GM18505 (cell line): ENCODE measurements around the gene LHFPL2.

Experiments
- ATAC-seq: cut with Tn5 transposase; IDR thresholded peaks from one replicate; pipeline ENCODE4 v1.9.1; 2021; ENCODE audit not compliant: unreplicated experiment
- POLR2A ChIP-seq: IDR thresholded peaks from 4 replicates; pipeline ENCODE4 v1.6.1; 2011; ENCODE audit warnings: borderline replicate concordance; ENCODE audit not compliant: insufficient read depth, insufficient read length; ENCODE audit errors: extremely low read depth

Gene LHFPL2

DNA sequence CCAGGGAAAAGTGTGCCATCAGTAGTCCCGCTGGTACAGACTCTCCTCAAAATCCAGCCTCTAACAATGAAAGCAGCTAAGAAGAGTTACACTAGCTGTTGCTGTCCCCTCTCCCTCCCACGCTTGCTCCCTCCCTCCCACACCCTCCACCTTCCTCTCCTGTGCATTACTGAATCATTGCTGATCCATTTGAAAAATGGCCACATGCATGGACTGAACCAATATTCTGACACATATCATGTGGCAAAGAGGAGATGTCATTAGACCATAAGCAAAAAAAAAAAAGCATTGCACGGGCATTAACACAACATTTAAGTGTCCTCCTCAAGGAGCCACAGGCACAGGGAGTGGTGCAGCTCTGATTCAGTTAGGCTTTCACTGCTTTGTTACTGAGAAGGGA is 37.9 kb downstream of the LHFPL2 start:
- TF ChIP-seq POLR2A, result no peak
- no peak for ATAC-seq

- ATAC-seq, result no peak
- no peak for TF ChIP-seq POLR2A
These were observed 38.4 kb downstream of the LHFPL2 start for GRCh38 chr5:78610163-78610583.

- TF ChIP-seq POLR2A, result no peak
- ATAC-seq, result no peak
These were observed 40.7 kb downstream of the LHFPL2 start for GRCh38 chr5:78607864-78608263.

- no peak for TF ChIP-seq POLR2A
- no peak for ATAC-seq
These were observed 42.3 kb downstream of the LHFPL2 start for GRCh38 chr5:78606241-78606640.

GRCh38 chr5:78605611-78606010 is 43.0 kb downstream of the LHFPL2 start:
- ATAC-seq, result no peak
- no peak for TF ChIP-seq POLR2A

- ATAC-seq, result no peak
- no peak for TF ChIP-seq POLR2A
These were observed 43.8 kb downstream of the LHFPL2 start for GRCh38 chr5:78604689-78605285.

GRCh38 chr5:78603636-78604175 is 44.9 kb downstream of the LHFPL2 start:
- TF ChIP-seq POLR2A, result no peak
- no peak for ATAC-seq

GRCh38 chr5:78602400-78602799 is 46.2 kb downstream of the LHFPL2 start:
- no peak for ATAC-seq
- no peak for TF ChIP-seq POLR2A

GRCh38 chr5:78601559-78602314 is 46.8 kb downstream of the LHFPL2 start:
- TF ChIP-seq POLR2A, result no peak
- no peak for ATAC-seq

- no peak for TF ChIP-seq POLR2A
- no peak for ATAC-seq
These were observed 47.7 kb downstream of the LHFPL2 start for GRCh38 chr5:78600687-78601414.

GRCh38 chr5:78598973-78599372 is 49.6 kb downstream of the LHFPL2 start:
- TF ChIP-seq POLR2A, result no peak
- no peak for ATAC-seq

GRCh38 chr5:78597974-78598371 is 50.6 kb downstream of the LHFPL2 start:
- ATAC-seq, result no peak
- TF ChIP-seq POLR2A, result no peak

GRCh38 chr5:78597068-78597973 is 51.3 kb downstream of the LHFPL2 start:
- ATAC-seq, result no peak
- TF ChIP-seq POLR2A, result no peak

DNA sequence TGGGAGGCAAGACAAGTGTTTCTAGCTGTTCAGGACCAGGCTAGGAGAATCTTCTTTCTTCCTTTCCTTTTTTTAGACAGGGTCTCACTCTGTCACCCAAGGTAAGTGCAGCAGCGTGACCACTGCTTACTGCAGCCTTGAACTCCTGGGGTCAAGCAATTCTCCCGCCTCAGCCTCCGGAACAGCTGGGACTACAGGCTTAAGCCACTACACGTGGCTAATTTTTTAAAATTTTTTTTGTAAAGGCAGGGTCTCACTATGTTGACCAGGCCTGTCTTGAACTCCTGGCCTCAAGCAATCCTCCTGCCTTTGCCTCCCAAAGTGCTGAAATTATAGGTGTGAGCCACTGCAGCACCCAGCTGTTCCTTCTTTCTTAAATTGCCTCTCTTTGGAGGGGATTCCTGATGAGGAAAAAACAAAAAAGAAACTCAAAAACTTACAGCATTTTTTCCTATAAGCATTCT is 53.1 kb downstream of the LHFPL2 start:
- no peak for TF ChIP-seq POLR2A
- ATAC-seq, result no peak
